COLO668 (cell line): ENCODE results near the gene GID4.
"Not testable (repeated sequence)": the region's sequence is repeated elsewhere in the genome, so short reads cannot be mapped to it uniquely, and the experiment has no call there.

Experiments used
- DNase-seq: peaks from one replicate; lab custom pipeline; 2025; ENCODE audit not compliant: unreplicated experiment; lab: John Stamatoyannopoulos, UW

Gene GID4

GRCh38 chr17:18038861-18039534 lies at the start of gene GID4, which contains the start of gene ATPAF2:
GID4 (plus strand) TSS chr17:18039408; CDS start chr17:18039465, 57 bp downstream.
ATPAF2 (minus strand) TSS chr17:18039168; CDS start chr17:18039013, 155 bp downstream.
- peak; percentile 98 for DNase-seq

- DNase-seq: no peak
Observed at GRCh38 chr17:17989618-17990017, 49.6 kb upstream of the GID4 start.

GRCh38 chr17:17990282-17990681 lies 48.9 kb upstream of the GID4 start:
- DNase-seq: no peak

- DNase-seq: no peak
Observed at GRCh38 chr17:17993366-17993765, 45.8 kb upstream of the GID4 start.

- DNase-seq: no peak
Observed at GRCh38 chr17:17993852-17994251, 45.4 kb upstream of the GID4 start.

GRCh38 chr17:17994271-17995069 lies 44.7 kb upstream of the GID4 start:
- DNase-seq: peak; percentile 26

- DNase-seq: not testable (repeated sequence)
Observed at GRCh38 chr17:17995887-17996286, 43.3 kb upstream of the GID4 start.

GRCh38 chr17:17998934-17999333 lies 40.3 kb upstream of the GID4 start:
- DNase-seq: no peak

- no peak for DNase-seq
Observed at GRCh38 chr17:17999364-18000029, 39.7 kb upstream of the GID4 start.

GRCh38 chr17:18000030-18000408 lies 39.2 kb upstream of the GID4 start:
- no peak for DNase-seq

GRCh38 chr17:18002171-18002570 lies 37.0 kb upstream of the GID4 start:
- no peak for DNase-seq

- peak; percentile 14 for DNase-seq
Observed at GRCh38 chr17:18004345-18004744, 34.9 kb upstream of the GID4 start.

GRCh38 chr17:18004884-18005305 lies 34.3 kb upstream of the GID4 start:
- peak; percentile 2 for DNase-seq

- no peak for DNase-seq
Observed at GRCh38 chr17:18005496-18005895, 33.7 kb upstream of the GID4 start.

- no peak for DNase-seq
Observed at GRCh38 chr17:18006495-18007239, 32.5 kb upstream of the GID4 start.

- no peak for DNase-seq
Observed at GRCh38 chr17:18008496-18009268, 30.5 kb upstream of the GID4 start.

GRCh38 chr17:18009609-18010420 lies 29.4 kb upstream of the GID4 start:
- DNase-seq: no peak

- no peak for DNase-seq
Observed at GRCh38 chr17:18011286-18011685, 27.9 kb upstream of the GID4 start.

- DNase-seq: no peak
Observed at GRCh38 chr17:18014006-18014405, 25.2 kb upstream of the GID4 start.
